Kidney (tissue), 14 donors: ENCODE measurements around the gene LRRC2. TPM values are rescaled to one million over a fixed set of nuclear protein-coding genes. Genes with fewer than 3 reads are reported as not detected.

Source experiments
- DNase-seq, 5 donors: peaks; one replicate each; pipeline ENCODE4 v3.0.0-alpha.2; 2013 to 2020
- FAIRE-seq: peaks from 2 replicates; lab custom pipeline; 2012; peaks lifted over from hg19 to GRCh38; lab: Jason Lieb, UNC
- H3K27ac ChIP-seq, 2 donors: one replicate each; pipeline ENCODE4 v1.7.0; 2013; ENCODE audit warnings: low read depth in 2 of 2, low read length in 2 of 2, inconsistent platforms in 1 of 2
- H3K27me3 ChIP-seq: one replicate; pipeline ENCODE4 v1.7.1; 2013; ENCODE audit warnings: low read length, inconsistent platforms; ENCODE audit not compliant: control insufficient read depth, insufficient read depth
- H3K36me3 ChIP-seq, 3 donors: one replicate each; pipeline versions ENCODE4 v1.7.0 to v1.7.1; 2013; ENCODE audit warnings: low read length in 3 of 3, control low read depth in 1 of 3, inconsistent platforms in 1 of 3; ENCODE audit not compliant: insufficient read depth in 3 of 3, control insufficient read depth in 2 of 3
- H3K4me1 ChIP-seq, 3 donors: one replicate each; pipeline versions ENCODE4 v1.7.0 to v1.7.1; 2013; ENCODE audit warnings: low read length in 3 of 3, inconsistent platforms in 1 of 3, low read depth in 1 of 3; ENCODE audit not compliant: control insufficient read depth in 2 of 3, insufficient read depth in 2 of 3
- H3K4me3 ChIP-seq, 3 donors: one replicate each; pipeline versions ENCODE4 v1.7.0 to v1.8.1; 2013; ENCODE audit warnings: low read length in 3 of 3, control low read depth in 1 of 3, inconsistent platforms in 1 of 3
- H3K9ac ChIP-seq, 3 donors: one replicate each; pipeline versions ENCODE4 v1.7.0 to v1.7.1; 2013; ENCODE audit warnings: low read length in 3 of 3, control low read depth in 1 of 3, inconsistent platforms in 1 of 3
- H3K9me3 ChIP-seq, 3 donors: one replicate each; pipeline versions ENCODE4 v1.7.0 to v1.7.1; 2013; ENCODE audit warnings: low read length in 3 of 3, control low read depth in 1 of 3, inconsistent platforms in 1 of 3; ENCODE audit not compliant: control insufficient read depth in 2 of 3, insufficient read depth in 1 of 3
- CTCF ChIP-seq: IDR thresholded peaks from 3 replicates; pipeline ENCODE4 v1.5.1; 2012; ENCODE audit warnings: mild to moderate bottlenecking, moderate library complexity, borderline replicate concordance; ENCODE audit not compliant: insufficient read depth; ENCODE audit errors: extremely low read depth
- intact Hi-C: fragments of 100-400 bp; cut with DNase I; formaldehyde crosslinking; loops from one replicate; pipeline ENCODE4 v1.11.1; 2022
- polyA plus RNA-seq: library from polyadenylated mRNA; stranded (reverse); fragments of 350-450 nt; fragmentation: Illumina TruSeq; extraction: RNeasy Lipid Tissue Mini Kit (QIAGEN cat#74804); gene quantifications from one replicate; pipeline ENCODE4 v1.2.3, GENCODE V29; 2014; ENCODE audit warnings: low read depth, low replicate concordance; ENCODE audit not compliant: insufficient read depth
- total RNA-seq: library from RNA; stranded (reverse); fragmentation: NEBNext Ultra II Directional; extraction: Animal tissue kit (Norgen Biotek cat#: 25700); gene quantifications from one replicate; pipeline ENCODE4 v1.2.1, GENCODE V29; 2021
- donor health status: control.
- donor health status: control.
- donor health status: control.
- donor health status: control.
- donor health status: control.
- donor health status: DM: yes; HTN: yes; CAD: no.
- donor health status: Normal renal cell carcinoma (clear cell type).

The LRRC2 gene
- total and polyA plus RNA-seq, 2 donors from 2014 or later: 3.4 to 7.5 TPM

DNA sequence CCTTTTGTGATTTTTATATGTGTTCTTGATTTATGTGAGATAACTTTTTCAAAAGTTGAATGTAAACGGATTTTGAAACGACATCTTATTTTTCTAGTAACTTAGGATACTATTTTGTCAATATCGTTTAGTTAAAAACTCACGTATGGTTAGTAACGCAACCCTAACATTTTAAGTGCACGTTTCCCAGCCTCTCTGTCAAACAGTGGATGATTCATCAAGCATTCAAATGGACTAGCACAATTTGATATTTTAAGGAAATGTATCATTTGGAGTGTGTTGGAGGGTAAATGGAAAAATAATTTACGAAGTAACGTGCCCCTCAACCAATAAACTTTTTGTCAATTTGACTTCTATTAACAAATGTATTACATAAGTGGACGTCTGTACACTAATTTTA lies 45.0 kb downstream of the LRRC2 start:
- Histone ChIP-seq H3K36me3 (no peaks in the 10 kb centered on the region), H3K9me3 (no peaks in the 10 kb centered on the region), H3K27me3 (no peaks in the 10 kb centered on the region), H3K9ac (no peak overlapping the region), H3K4me1 (no peaks in the 10 kb centered on the region), H3K4me3 (no peak overlapping the region), H3K27ac (no peak overlapping the region)
- DNase-seq: no peak
- intact Hi-C loops: no loop called here
- no peak for TF ChIP-seq CTCF
- no peak for FAIRE-seq

DNA sequence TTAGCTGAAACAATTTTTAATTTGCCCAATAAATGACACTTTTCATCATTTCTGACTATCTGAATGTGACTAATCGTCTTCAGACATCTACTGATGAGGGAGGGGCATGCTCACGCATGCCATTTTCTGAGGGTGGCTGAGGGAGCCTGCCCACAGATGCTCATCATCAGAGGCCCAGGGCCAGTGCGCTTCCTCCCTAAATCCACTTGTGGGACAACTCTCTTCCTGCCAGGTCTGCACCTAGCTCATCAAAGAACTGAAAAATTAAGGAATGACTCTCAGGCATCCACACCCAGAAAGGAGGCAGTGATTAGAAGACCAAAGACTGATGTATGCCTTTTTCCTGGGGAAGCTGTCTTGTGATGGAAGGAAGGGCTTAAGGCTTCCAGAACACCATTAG lies 45.6 kb downstream of the LRRC2 start:
- no peaks in the 10 kb centered on the region for H3K36me3 ChIP-seq
- no peaks in the 10 kb centered on the region for H3K4me1 ChIP-seq
- H3K27me3 ChIP-seq: no peaks in the 10 kb centered on the region
- no peak overlapping the region for H3K9ac ChIP-seq
- no peak overlapping the region for H3K27ac ChIP-seq
- DNase-seq (no peak), FAIRE-seq (no peak)
- TF ChIP-seq CTCF: no peak
- intact Hi-C loops: no loop called here
- H3K4me3 ChIP-seq: no peak overlapping the region
- no peaks in the 10 kb centered on the region for H3K9me3 ChIP-seq

DNA sequence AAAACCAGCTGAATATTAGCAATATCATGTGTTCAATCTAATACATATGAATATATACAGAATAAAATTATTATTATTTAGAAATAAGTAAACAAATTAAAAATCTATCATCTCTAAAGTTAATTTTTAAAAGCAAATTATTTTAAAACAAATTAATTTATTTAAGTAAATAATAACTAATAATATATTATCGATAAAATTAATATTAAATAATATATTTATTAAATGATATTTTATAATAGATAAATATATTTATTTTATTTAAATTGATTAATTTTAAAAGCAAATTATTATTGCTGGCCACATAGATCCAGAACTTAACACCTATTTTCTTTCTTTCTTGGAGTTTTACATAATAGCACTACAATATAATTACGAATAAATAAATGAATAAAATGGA lies 46.1 kb downstream of the LRRC2 start:
- H3K9ac ChIP-seq: no peak overlapping the region
- no peaks in the 10 kb centered on the region for H3K9me3 ChIP-seq
- no peak overlapping the region for H3K4me3 ChIP-seq
- FAIRE-seq: peak; percentile 99
- no peak overlapping the region for H3K27ac ChIP-seq
- H3K36me3 ChIP-seq: no peaks in the 10 kb centered on the region
- no peak for DNase-seq
- no peaks in the 10 kb centered on the region for H3K27me3 ChIP-seq
- no peak for TF ChIP-seq CTCF
- no peaks in the 10 kb centered on the region for H3K4me1 ChIP-seq
- intact Hi-C loops: no loop called here

GRCh38 chr3:46517784-46518181 lies 48.3 kb downstream of the LRRC2 start:
- no peak for DNase-seq
- Histone ChIP-seq H3K4me1 (no peaks in the 10 kb centered on the region), H3K27me3 (no peaks in the 10 kb centered on the region), H3K9me3 (no peaks in the 10 kb centered on the region), H3K27ac (no peak overlapping the region), H3K36me3 (no peaks in the 10 kb centered on the region), H3K4me3 (no peak overlapping the region), H3K9ac (no peak overlapping the region)
- TF ChIP-seq CTCF: no peak
- intact Hi-C loops: no loop called here
- FAIRE-seq: no peak
